PC-3 (cell line): Measurements from ENCODE around the gene ISCU.

Experiments
- CTCF ChIP-seq: fragments of 300-600 bp; sonication (generic); conservative IDR thresholded peaks from 2 replicates; pipeline ENCODE4 v1.5.1; 2017; ENCODE audit warnings: antibody characterized with exemption, low read depth, mild to moderate bottlenecking, low read length
- EZH2phosphoT487 ChIP-seq: fragments of 300-600 bp; sonication (generic); IDR thresholded peaks from 2 replicates; pipeline ENCODE4 v1.6.1; 2018; ENCODE audit warnings: mild to moderate bottlenecking, antibody characterized with exemption, low read length, borderline replicate concordance

DNA sequence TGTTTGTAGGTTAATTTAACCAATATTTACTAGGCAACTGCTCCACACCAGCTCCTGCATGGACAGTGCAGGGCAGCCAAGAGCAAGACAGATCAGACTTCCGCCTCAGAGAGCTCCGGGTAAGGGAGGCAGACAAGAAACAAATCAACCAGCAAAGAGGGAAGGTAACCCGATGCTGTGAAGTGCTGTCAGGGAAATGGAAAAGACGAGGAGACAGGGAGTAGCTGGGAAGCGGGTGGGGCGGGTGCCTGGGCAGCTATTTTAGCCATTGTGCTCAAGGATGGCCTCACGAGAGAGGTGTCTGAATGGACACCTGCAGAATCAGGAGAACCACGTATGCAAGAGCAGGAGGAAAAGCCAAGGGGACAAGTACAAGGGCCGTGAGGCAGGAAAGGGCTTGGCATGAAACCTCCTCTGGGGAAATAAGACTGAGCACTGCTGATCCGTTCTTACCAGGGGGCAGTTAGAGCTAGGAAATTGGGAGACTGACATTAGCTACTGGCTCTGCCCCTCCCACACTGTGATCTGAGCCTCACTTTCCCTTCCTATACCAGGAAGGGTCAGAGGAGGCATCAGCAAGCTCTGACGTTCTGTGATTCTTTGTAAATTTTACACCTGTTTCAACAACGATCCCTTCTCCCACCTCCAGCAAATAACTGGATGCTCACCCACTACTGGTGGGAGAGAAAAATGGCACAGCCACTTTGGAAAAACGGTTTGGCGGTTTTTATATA is 42.0 kb downstream of the ISCU start:
- TF ChIP-seq CTCF, result no peak
- TF ChIP-seq EZH2phosphoT487, result no peak
